GM19328 (cell line): ENCODE data around the gene CDCA5.
A peak's percentile ranks its signal among the peaks of the same experiment; 100 is the strongest.

ENCODE experiments used
- ATAC-seq: cut with Tn5 transposase; IDR thresholded peaks from one replicate; pipeline ENCODE4 v1.9.1; 2021; ENCODE audit warnings: mild to moderate bottlenecking, moderate library complexity; ENCODE audit not compliant: unreplicated experiment

Gene CDCA5

DNA sequence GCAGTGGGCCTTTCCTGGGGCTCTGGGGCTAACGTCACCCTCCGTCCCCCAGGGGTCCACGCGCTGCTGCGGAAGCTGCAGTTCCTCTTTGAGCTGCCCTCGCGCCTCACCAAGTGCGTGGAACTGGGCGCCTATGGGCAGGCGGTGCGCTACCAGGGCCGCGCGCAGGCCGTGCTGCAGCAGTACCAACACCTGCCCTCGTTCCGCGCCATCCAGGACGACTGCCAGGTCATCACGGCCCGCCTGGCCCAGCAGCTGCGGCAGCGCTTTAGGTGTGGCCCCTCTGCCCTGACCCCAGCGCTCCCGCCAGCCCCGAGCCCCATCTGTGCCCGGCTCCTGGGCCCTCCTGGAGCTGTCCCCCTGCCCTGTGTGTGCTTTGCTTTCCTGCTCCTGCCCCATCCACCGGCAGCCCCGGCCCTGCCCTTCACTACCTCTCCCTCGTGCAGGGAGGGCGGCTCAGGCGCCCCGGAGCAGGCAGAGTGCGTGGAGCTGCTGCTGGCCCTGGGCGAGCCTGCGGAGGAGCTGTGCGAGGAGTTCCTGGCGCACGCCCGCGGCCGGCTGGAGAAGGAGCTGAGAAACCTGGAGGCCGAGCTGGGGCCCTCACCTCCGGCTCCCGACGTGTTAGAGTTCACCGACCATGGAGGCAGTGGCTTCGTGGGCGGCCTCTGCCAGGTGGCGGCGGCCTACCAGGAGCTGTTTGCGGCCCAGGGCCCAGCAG lies 24.1 kb upstream of the CDCA5 start:
- no peak for ATAC-seq

DNA sequence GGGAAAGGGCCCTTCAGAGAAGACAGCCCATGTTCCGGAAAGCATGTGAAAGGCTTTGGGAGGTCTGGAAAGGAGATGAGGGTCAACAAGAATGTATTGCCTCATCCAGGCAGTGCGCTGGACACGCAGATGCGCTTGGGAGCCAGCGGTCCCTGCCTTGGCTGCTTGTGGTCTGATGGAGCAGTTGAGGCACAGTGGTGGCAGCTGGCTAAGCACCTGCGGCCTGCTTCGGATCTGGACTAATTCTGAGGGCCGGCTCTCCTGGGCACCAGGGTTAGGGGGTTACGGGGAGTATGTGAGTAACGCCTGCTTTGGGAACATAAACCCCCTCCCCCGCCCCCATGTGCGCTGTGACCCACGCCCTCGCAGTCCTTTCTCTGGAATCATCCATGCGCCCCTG lies 23.2 kb upstream of the CDCA5 start:
- ATAC-seq = no peak

DNA sequence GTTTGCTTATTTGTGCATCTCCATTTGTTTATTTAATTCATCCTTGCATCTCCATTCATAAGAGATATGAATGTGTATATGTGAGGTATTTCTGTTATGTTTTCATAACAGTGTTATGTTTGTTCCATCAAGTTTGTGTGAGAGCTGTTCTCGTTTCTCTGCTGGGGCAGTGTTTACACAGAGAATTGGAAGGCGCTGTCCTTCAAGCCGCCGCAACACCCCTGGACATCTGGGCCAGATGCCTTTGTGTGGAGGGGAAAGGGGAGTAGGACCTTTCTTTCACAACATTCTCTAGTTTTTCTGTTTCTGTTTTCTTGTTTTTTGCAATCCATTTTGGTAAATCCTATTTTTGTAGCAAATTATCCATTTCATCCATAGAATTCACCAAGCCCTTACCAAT lies 20.8 kb upstream of the CDCA5 start:
- ATAC-seq = no peak

DNA sequence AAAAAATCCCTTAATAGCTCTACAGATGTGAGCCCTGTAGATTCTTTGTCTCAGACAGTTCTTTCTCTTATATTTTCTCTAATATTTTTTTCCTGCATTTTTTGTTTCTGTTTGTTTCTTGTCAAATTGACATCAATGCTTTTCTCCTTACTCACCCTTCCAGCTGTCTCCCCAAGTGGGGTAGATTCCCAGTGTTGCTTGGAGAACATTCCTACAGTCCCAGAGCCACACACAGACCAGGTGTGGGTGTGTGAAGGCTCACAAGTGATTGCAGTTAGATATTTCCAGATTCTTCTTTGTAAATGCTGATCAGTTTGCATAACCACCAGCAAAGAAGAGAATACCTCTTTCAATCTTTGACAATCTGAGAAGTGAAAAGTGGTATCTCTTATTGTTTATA lies 19.6 kb upstream of the CDCA5 start:
- ATAC-seq = no peak

DNA sequence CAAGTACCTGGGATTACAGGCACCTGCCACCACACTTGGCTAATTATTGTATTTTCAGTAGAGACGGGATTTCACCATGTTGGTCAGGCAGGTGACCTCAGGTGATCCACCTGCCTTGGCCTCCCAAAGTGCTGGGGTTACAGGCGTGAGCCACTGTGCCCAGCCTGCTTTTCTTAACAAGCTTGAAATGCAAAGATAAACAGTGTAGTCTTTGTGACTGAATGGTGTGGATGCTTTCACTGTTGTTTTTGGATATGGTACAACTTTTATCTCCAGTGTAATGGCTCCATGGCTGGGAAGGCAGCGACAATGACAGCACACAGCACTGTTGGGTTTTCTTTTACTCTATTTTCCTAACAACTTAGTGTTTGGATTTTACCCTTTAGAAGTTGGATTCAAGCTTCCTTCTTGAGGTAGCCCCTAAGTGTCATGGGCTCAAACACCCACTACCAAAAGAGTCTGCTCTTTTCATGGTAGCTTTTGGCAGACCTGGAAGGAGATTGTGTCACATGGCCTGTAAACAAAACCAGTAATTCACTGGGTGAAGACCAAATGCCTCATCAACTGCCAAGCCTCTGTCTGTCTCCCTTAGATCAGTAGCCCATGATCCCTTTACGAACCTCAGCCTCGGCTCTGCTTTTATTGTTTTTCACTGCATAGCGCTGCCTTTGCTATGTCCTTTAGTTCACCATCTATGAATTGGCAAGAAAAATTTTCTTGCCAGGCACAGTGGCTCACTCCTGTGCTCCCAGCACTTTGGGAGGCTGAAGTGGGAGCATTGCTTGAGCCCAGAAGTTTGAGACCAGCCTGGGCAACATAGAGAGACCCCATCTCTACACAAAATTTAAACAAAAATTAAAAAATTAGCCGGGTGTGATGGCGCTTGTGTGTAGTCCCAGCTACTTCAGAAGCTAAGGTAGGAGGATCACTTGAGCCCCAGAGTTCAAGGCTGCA lies 18.6 kb upstream of the CDCA5 start:
- ATAC-seq = no peak

DNA sequence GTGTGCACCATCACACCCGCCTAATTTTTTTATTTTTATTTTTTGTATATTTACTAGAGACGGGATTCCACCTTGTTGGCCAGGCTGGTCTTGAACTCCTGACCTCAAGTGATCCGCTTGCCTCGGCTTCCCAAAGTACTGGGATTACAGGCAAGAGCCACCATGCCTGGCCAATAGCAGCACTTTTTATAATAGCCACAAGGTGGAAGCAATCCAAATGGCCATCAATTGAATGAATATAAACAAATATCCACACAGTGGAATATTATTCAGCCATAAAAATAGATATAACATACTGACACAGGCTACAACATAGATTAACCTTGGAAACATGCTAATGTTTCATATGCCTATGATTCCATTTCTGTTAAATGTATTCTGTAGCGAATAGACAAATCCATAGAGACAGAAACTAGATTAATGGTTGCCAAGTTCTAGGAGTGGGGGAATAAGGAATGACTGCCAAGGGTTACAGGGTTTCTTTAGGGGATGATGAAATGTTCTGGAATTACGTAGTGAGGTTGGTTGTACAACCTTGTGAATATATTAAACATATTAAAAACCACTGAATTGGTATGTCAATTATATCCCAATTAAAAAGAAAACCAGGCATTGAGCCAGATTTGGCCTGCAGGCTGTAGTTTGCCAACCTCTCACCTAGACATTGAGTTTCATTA lies 17.0 kb upstream of the CDCA5 start:
- ATAC-seq = no peak

DNA sequence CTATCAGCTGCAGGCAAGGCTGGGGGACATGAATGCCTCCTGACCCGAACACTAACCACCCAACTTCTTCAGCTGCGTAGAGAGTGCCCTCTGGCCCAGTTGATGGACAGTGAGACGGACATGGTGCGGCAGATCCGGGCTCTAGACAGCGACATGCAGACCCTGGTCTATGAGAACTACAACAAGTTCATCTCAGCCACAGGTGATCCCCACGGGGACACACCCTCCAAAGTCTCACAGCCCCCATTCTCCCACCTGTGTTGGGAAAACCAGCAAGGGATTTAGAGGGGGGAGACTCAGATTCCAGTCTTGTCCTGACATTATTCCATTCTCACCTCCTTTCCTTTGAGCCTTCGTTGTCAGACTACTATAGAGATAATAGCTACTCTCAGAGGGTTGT lies 13.1 kb upstream of the CDCA5 start:
- no peak for ATAC-seq

DNA sequence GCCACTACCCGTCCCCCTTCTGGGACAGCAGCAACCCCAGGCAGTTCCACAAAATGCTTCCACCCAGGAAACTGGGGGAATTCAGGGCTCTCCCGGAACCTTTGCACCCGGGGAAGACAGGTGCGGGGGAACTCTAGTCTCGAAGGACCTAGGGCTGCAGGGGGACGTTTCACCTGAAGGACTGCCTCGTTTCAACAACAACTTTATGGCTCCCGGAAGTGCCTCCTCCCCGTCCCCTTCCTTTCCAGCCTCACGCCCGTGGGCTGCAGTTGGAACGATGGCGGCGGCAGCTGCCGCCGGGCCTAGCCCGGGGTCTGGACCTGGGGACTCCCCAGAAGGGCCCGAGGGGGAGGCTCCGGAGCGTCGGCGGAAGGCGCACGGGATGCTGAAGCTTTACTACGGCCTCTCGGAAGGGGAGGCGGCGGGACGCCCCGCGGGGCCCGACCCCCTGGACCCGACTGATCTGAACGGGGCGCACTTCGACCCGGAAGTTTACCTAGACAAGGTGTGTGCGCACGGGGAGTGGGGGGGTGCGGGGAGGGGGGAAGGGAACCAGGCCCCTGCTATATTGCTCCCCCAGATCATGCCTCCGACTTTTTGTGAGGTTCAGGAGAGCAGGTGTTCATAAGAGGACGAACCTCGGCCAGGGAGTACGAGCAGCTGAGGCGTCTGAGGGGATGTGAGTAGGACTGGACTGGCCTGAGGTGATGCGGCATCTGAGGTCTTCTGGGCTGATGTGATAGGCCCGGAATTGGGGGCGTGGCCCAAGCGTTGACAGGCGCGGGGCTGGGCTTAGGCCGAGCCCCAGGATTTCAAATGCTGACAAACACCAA lies 12.3 kb upstream of the CDCA5 start, which contains the start of gene VPS51:
Gene VPS51 (plus strand): TSS at position 241 of the 833 bp plus-strand sequence. CDS start 37 bp downstream, at position 278.
- peak; percentile 71 for ATAC-seq

DNA sequence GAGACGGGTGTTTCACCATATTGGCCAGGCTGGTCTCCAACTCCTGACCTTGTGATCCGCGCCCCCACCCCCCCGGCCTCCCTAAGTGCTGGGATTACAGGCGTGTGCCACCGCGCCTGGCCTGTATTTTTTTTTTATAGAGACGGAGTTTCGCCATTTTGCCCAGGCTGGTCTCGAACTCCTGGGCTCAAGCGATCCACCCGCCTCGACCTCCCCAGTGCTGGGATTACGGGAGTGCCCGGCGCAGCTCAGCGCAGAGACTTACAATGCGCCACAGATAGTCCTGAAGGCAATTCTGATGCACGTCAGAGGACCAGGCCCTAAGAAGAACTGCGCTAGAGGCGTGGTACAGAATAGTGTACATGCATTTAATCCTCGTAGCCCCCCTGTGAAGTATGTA lies 11.6 kb upstream of the CDCA5 start:
- ATAC-seq = no peak

DNA sequence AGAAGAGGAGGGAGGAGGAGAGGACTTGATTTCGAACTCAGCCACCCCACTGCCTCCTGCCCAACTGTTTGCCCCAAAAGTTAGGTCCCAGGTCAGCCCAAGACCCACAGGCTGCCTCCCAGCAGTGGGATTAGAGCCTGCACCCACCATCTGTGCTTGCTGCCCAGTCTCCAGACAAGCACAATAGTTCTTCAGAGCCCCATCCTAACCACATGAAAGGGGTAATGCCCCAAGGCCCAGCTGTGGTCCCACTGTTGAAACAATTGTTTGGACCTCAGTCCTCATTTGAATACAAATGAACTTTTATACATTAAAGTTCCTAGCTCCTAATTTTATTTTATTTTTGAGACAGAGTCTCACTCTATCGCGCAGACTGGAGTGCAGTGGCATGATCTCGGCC lies 6.8 kb upstream of the CDCA5 start:
- no peak for ATAC-seq

DNA sequence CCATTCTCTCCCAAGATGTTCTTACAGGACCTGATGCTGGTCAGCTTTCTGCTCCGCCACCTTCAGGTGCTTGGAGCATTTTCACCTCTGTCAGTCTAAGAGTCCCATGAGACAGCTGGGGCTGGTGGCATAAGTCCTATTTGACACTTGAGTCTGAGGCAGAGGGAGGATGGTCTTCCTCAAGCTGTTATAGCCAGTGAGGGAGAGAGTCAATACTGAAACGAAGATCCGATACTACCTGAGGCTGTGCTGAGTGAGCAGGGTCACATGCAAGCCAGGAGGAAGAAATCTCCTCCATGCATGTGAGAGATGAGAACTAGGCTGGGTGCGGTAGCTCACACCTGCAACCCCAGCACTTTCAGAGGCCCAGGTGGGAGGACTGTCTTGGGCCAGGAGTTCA lies 5.8 kb upstream of the CDCA5 start:
- ATAC-seq = no peak

DNA sequence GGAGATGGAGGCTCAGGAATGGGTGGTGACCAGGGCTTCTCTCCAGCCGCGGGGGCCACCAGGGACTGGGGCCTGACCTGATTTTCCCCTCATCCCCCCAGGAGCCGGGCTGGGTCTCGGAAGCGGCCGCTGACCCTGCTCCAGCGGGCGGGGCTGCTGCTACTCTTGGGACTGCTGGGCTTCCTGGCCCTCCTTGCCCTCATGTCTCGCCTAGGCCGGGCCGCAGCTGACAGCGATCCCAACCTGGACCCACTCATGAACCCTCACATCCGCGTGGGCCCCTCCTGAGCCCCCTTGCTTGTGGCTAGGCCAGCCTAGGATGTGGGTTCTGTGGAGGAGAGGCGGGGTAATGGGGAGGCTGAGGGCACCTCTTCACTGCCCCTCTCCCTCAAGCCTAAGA lies 4.0 kb upstream of the CDCA5 start:
- no peak for ATAC-seq

DNA sequence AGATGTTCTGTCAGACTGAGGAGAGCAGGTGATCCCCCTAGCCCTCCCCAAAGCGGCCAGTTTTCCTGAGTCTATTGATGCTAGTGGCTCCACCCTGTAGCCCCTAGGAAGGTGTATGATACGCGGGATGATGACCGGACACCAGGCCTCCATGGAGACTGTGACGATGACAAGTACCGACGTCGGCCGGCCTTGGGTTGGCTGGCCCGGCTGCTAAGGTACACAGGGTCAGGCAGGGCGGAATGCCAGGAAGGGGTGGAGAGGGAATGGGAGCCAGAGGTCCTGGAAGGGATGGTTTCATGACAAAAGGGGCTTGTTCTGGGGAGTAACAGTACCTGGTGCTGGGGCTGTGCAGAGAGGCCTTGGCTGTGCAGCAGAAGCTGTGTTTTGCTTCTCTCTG lies 3.4 kb upstream of the CDCA5 start:
- no peak for ATAC-seq

DNA sequence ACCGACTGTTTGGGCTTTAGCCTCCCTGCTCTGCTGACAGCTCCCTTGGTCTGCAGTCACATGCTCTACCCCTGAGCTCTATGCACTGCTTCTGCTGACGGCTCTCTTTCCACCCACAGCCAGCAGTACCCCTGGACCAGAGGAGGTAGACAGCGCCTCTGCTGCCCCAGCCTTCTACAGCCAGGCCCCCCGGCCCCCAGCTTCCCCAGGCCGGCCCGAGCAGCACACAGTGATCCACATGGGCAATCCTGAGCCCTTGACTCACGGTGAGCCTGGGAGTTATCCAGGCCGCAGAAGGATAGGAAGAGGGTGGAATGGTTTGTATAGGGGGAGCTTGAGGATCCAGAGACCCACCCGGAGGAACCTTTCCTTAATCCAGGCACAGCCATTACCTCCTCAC lies 3.0 kb upstream of the CDCA5 start:
- ATAC-seq = no peak

DNA sequence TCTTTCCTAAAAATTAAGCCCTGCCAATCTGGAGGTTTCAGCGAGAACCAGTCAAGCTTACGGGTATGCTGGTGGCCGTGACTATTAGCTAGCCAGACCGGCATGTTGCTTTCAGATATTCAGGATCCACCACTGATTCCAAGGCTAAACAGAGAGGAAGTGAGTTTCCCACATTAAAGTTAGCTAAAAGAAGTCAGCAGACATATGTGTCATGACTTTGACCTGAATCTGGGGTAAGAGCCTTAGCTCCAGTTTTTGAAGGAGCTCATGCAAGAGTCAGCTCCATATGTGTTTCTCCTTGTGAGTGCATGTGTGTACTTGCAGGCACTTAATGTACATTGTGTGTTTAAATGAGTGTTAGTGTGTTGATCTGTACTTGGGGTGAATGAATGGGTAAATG lies 1.6 kb upstream of the CDCA5 start:
- no peak for ATAC-seq

DNA sequence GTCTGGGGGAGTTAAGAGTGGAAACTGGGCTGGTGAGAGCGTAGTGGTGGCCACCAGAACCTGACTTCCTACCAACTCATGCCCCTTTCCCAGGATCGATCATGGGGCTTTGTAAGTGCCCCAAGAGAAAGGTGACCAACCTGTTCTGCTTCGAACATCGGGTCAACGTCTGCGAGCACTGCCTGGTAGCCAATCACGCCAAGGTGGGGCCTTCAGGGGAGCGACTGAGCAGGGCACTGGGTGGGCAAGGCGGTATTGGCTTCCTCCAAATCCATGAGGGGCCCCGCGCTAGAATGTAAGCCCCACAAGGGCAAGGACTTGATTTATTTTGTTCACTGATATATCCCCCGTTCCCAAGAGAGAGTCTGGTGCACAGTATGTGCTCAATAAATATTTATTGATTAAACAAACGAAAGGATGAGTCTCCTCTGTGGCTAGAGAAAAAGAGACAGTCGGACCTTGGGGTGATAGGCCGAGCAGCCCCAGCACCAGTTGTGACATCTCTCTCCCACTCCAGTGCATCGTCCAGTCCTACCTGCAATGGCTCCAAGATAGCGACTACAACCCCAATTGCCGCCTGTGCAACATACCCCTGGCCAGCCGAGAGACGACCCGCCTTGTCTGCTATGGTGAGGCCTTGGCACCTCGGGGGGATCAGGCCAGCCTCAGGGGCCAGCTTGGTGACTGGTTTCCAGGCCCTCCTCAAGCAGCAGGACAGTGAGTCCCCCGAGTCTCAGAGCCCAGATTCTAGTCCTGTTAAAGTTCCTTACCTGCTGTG lies 947 bp upstream of the CDCA5 start:
- ATAC-seq = no peak

DNA sequence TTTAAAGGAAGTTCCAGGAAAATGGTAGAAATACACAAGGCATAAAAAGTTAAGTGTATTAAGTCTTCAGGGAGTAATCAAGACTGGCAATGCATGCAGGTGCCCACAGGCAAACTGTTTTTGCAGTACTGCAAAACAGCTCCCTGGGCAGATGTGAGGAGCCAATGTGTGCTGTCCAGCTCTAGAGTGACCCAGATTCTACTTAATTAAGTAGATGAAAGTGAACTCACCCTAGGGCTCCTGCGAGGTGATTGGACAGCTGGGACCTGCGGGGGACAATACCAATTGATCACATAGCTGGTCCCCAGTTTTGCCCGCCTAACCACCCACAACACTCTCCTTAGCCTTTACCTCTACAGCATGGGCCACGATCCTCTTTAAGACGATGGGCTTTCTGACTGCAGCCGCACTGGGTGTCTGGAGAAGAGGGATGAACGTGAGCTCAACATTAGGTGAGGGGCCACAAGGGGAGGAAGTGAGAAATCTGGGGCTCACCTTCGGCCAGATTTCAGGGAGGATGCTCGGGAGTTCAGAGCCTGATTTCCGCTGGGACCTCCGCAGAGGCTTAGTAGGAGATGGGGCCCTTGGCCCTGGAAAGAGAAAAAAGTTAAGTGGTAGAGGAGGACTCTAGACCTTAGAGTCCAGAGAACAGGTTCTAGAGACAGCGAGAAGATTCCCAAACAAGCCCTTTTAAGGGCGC lies 556 bp downstream of the CDCA5 start:
- ATAC-seq = peak; percentile 18

DNA sequence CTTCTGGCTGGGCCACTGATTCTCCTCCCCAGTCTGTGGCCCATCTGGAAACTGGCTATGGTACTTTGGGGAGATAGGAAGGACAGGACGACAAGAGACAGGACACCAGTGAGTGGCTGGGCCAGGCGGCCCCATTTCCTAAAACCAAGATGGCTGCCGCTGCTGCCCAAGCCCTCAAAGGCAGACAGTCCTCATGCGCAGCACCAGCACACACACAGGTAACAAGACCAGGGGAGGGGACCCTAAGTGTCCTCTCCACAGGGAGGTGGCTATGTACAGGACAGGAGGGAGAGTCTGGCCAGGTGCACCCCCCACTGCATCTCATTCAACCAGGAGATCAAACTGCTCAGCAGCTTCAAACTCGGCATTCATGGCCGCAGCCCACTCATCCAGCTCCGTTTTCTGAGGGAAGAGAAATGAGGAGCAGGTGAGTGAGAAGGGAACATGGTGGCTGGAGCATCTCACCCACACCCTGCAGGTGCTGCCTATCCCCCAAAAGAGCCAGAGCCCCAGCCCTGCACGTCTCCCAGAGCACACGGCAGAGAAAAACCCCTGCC lies 5.0 kb downstream of the CDCA5 start:
- no peak for ATAC-seq

DNA sequence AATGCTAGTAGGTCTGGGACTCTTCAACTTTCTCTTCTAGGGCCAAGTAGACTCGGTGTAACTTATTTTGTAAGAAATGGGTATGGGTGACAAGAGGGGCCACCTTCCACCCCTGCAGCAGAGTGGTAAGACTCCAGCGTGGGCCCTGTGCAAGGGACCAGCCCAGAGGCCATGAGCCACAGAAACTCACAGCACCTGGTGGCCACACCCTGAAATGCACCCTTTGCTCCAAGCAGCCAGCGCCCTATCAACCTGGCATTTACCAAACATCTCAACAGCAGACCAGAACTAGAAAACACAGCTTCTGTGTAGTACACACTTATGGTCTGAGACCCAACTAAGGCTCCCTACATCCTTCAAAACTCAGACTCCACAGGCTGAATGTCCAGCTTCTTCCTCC lies 5.7 kb downstream of the CDCA5 start:
- no peak for ATAC-seq
